Kidney (tissue), 14 donors: ENCODE measurements around the gene QSOX1. TPM values are rescaled to one million over a fixed set of nuclear protein-coding genes. Genes with fewer than 3 reads are reported as not detected.

ENCODE experiments used
- DNase-seq, 5 donors: peaks; one replicate each; pipeline ENCODE4 v3.0.0-alpha.2; 2013 to 2020
- FAIRE-seq: peaks from 2 replicates; lab custom pipeline; 2012; peaks lifted over from hg19 to GRCh38; lab: Jason Lieb, UNC
- H3K27ac ChIP-seq, 2 donors: one replicate each; pipeline ENCODE4 v1.7.0; 2013; ENCODE audit warnings: low read depth in 2 of 2, low read length in 2 of 2, inconsistent platforms in 1 of 2
- H3K27me3 ChIP-seq: one replicate; pipeline ENCODE4 v1.7.1; 2013; ENCODE audit warnings: low read length, inconsistent platforms; ENCODE audit not compliant: control insufficient read depth, insufficient read depth
- H3K36me3 ChIP-seq, 3 donors: one replicate each; pipeline versions ENCODE4 v1.7.0 to v1.7.1; 2013; ENCODE audit warnings: low read length in 3 of 3, control low read depth in 1 of 3, inconsistent platforms in 1 of 3; ENCODE audit not compliant: insufficient read depth in 3 of 3, control insufficient read depth in 2 of 3
- H3K4me1 ChIP-seq, 3 donors: one replicate each; pipeline versions ENCODE4 v1.7.0 to v1.7.1; 2013; ENCODE audit warnings: low read length in 3 of 3, inconsistent platforms in 1 of 3, low read depth in 1 of 3; ENCODE audit not compliant: control insufficient read depth in 2 of 3, insufficient read depth in 2 of 3
- H3K4me3 ChIP-seq, 3 donors: one replicate each; pipeline versions ENCODE4 v1.7.0 to v1.8.1; 2013; ENCODE audit warnings: low read length in 3 of 3, control low read depth in 1 of 3, inconsistent platforms in 1 of 3
- H3K9ac ChIP-seq, 3 donors: one replicate each; pipeline versions ENCODE4 v1.7.0 to v1.7.1; 2013; ENCODE audit warnings: low read length in 3 of 3, control low read depth in 1 of 3, inconsistent platforms in 1 of 3
- H3K9me3 ChIP-seq, 3 donors: one replicate each; pipeline versions ENCODE4 v1.7.0 to v1.7.1; 2013; ENCODE audit warnings: low read length in 3 of 3, control low read depth in 1 of 3, inconsistent platforms in 1 of 3; ENCODE audit not compliant: control insufficient read depth in 2 of 3, insufficient read depth in 1 of 3
- intact Hi-C: fragments of 100-400 bp; cut with DNase I; formaldehyde crosslinking; loops from one replicate; pipeline ENCODE4 v1.11.1; 2022
- polyA plus RNA-seq: library from polyadenylated mRNA; stranded (reverse); fragments of 350-450 nt; fragmentation: Illumina TruSeq; extraction: RNeasy Lipid Tissue Mini Kit (QIAGEN cat#74804); gene quantifications from one replicate; pipeline ENCODE4 v1.2.3, GENCODE V29; 2014; ENCODE audit warnings: low read depth, low replicate concordance; ENCODE audit not compliant: insufficient read depth
- total RNA-seq: library from RNA; stranded (reverse); fragmentation: NEBNext Ultra II Directional; extraction: Animal tissue kit (Norgen Biotek cat#: 25700); gene quantifications from one replicate; pipeline ENCODE4 v1.2.1, GENCODE V29; 2021
- TF ChIP-seq, protein P1 (sequence below): IDR thresholded peaks from 3 replicates; pipeline ENCODE4 v1.5.1; 2012; ENCODE audit warnings: mild to moderate bottlenecking, moderate library complexity, borderline replicate concordance; ENCODE audit not compliant: insufficient read depth; ENCODE audit errors: extremely low read depth
- donor health status: control.
- donor health status: control.
- donor health status: control.
- donor health status: control.
- donor health status: control.
- donor health status: DM: yes; HTN: yes; CAD: no.
- donor health status: Normal renal cell carcinoma (clear cell type).

QSOX1 gene
- total and polyA plus RNA-seq, 2 donors from 2014 or later = 94.5 to 111 TPM

DNA sequence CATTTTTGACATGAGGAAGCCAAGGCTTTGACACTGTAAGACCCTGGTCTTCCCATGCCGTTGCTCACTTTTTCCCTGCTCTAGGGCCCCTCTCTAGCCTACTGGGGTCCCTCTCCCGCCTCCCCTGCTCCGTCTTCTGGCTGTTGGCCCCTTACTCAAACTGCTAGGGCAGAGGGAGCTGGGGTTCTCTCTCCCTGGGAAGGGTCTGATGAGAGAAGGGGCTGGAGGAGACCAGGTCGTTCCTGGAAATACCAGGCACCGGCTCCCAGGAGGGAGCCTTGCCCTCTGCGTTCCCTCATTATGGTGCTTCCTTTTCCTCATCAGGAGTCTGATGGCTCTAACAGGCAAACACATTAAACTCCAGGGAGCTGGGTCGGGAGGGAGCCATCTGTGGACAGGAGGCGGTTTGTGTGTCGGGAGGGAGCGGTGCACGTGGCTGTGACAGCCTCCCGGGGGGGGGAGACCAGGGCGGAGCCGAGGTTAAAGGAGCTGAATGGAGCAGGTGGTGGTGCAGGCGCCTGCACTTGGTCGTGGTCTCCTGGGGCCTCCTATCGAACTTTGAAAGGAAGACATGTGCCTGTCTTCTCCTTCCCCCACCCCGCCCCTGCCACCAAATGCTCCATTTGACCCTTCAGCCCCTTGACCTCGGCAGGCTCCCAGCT is 40.0 kb downstream of the QSOX1 start:
- no peak for DNase-seq
- H3K27ac ChIP-seq = no peak overlapping the region
- H3K9me3 ChIP-seq = no peaks in the 10 kb centered on the region
- no peaks in the 10 kb centered on the region for H3K4me1 ChIP-seq
- TF ChIP-seq, protein P1, sequence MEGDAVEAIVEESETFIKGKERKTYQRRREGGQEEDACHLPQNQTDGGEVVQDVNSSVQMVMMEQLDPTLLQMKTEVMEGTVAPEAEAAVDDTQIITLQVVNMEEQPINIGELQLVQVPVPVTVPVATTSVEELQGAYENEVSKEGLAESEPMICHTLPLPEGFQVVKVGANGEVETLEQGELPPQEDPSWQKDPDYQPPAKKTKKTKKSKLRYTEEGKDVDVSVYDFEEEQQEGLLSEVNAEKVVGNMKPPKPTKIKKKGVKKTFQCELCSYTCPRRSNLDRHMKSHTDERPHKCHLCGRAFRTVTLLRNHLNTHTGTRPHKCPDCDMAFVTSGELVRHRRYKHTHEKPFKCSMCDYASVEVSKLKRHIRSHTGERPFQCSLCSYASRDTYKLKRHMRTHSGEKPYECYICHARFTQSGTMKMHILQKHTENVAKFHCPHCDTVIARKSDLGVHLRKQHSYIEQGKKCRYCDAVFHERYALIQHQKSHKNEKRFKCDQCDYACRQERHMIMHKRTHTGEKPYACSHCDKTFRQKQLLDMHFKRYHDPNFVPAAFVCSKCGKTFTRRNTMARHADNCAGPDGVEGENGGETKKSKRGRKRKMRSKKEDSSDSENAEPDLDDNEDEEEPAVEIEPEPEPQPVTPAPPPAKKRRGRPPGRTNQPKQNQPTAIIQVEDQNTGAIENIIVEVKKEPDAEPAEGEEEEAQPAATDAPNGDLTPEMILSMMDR = no peak
- intact Hi-C loops = no loop called here
- peaks cover 0 to 7% (median 4%) of the 10 kb centered on the region in 3 donors for H3K36me3 ChIP-seq
- H3K4me3 ChIP-seq = no peak overlapping the region
- H3K9ac ChIP-seq = no peak overlapping the region
- no peak for FAIRE-seq
- H3K27me3 ChIP-seq = no peaks in the 10 kb centered on the region

GRCh38 chr1:180195401-180195800 is 40.7 kb downstream of the QSOX1 start:
- no peaks in the 10 kb centered on the region for H3K4me1 ChIP-seq
- no peaks in the 10 kb centered on the region for H3K9me3 ChIP-seq
- DNase-seq = no peak
- no peak overlapping the region for H3K9ac ChIP-seq
- FAIRE-seq = no peak
- TF ChIP-seq, protein P1 = no peak
- peaks cover 0 to 3% (median 0%) of the 10 kb centered on the region in 3 donors for H3K36me3 ChIP-seq
- no peak overlapping the region for H3K27ac ChIP-seq
- no peaks in the 10 kb centered on the region for H3K27me3 ChIP-seq
- intact Hi-C loops = no loop called here
- H3K4me3 ChIP-seq = no peak overlapping the region

DNA sequence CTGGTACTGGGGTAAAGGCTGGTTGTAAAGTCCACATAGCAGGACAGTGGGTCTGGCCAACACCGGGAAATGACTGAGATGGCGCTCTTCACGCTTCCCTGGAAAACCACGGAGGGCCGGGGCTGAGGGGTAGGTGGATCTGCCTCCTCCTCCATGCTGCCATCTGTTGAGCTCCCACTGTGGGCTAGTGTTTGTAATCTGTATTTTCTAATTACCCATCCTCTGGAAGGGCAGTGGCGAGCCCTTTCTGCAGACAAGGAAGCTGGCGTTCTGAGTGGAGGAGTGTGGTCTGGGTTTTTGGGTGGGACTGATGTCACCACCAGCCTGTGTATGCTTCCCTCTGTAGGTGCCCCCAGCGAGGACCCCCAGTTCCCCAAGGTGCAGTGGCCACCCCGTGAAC is 41.2 kb downstream of the QSOX1 start:
- no peak overlapping the region for H3K4me3 ChIP-seq
- H3K27me3 ChIP-seq = no peaks in the 10 kb centered on the region
- H3K27ac ChIP-seq = no peak overlapping the region
- intact Hi-C loops = no loop called here
- no peak for DNase-seq
- no peak for FAIRE-seq
- H3K9me3 ChIP-seq = no peaks in the 10 kb centered on the region
- no peak overlapping the region for H3K9ac ChIP-seq
- TF ChIP-seq, protein P1 = no peak
- peaks cover 0 to under 1% (median 0%) of the 10 kb centered on the region in 3 donors for H3K36me3 ChIP-seq
- no peaks in the 10 kb centered on the region for H3K4me1 ChIP-seq
